ENCODE measurements around the gene RGS4.
A peak's percentile ranks its signal among the peaks of the same experiment; 100 is the strongest.
"Not testable (repeated sequence)": the region's sequence is repeated elsewhere in the genome, so short reads cannot be mapped to it uniquely, and the experiment has no call there.

The RGS4 gene

GRCh38 chr1:163068716-163069115 lies 445 bp upstream of the RGS4 start:
- DNase-seq (ENCODE audit: low read depth): no peak

GRCh38 chr1:163069655-163070277 lies 605 bp downstream of the RGS4 start:
- no peak for DNase-seq (ENCODE audit: low read depth)

GRCh38 chr1:163071405-163072255 lies 2.5 kb downstream of the RGS4 start:
- DNase-seq (ENCODE audit: low read depth): peak; percentile 7

- DNase-seq (ENCODE audit: low read depth): no peak
Observed at GRCh38 chr1:163072658-163073057, 3.5 kb downstream of the RGS4 start.

- DNase-seq (ENCODE audit: low read depth): no peak
Observed at GRCh38 chr1:163074004-163074403, 4.8 kb downstream of the RGS4 start.

GRCh38 chr1:163074716-163075284 lies 5.6 kb downstream of the RGS4 start:
- DNase-seq (ENCODE audit: low read depth): no peak

GRCh38 chr1:163076044-163076443 lies 6.9 kb downstream of the RGS4 start:
- no peak for DNase-seq (ENCODE audit: low read depth)

GRCh38 chr1:163076446-163076845 lies 7.3 kb downstream of the RGS4 start:
- no peak for DNase-seq (ENCODE audit: low read depth)

GRCh38 chr1:163076981-163077761 lies 8.0 kb downstream of the RGS4 start:
- DNase-seq (ENCODE audit: low read depth): no peak

GRCh38 chr1:163082971-163083370 lies 13.8 kb downstream of the RGS4 start:
- no peak for DNase-seq (ENCODE audit: low read depth)

- no peak for DNase-seq (ENCODE audit: low read depth)
Observed at GRCh38 chr1:163083690-163084089, 14.5 kb downstream of the RGS4 start.

GRCh38 chr1:163084330-163084729 lies 15.2 kb downstream of the RGS4 start:
- no peak for DNase-seq (ENCODE audit: low read depth)

- DNase-seq (ENCODE audit: low read depth): no peak
Observed at GRCh38 chr1:163085041-163085903, 16.1 kb downstream of the RGS4 start.

GRCh38 chr1:163085904-163086268 lies 16.7 kb downstream of the RGS4 start:
- DNase-seq (ENCODE audit: low read depth): no peak

GRCh38 chr1:163089117-163089516 lies 20.0 kb downstream of the RGS4 start:
- DNase-seq (ENCODE audit: low read depth): not testable (repeated sequence)

GRCh38 chr1:163090321-163090945 lies 21.3 kb downstream of the RGS4 start:
- no peak for DNase-seq (ENCODE audit: low read depth)

GRCh38 chr1:163093169-163093568 lies 24.0 kb downstream of the RGS4 start:
- no peak for DNase-seq (ENCODE audit: low read depth)

GRCh38 chr1:163093579-163093978 lies 24.4 kb downstream of the RGS4 start:
- DNase-seq (ENCODE audit: low read depth): no peak

- DNase-seq (ENCODE audit: low read depth): no peak
Observed at GRCh38 chr1:163094182-163094581, 25.0 kb downstream of the RGS4 start.

GRCh38 chr1:163094589-163094988 lies 25.4 kb downstream of the RGS4 start:
- no peak for DNase-seq (ENCODE audit: low read depth)

- no peak for DNase-seq (ENCODE audit: low read depth)
Observed at GRCh38 chr1:163095213-163095612, 26.1 kb downstream of the RGS4 start.

Measured in stimulated activated CD8-positive, alpha-beta memory T cell treated with anti-CD3 and anti-CD28 coated beads, Interleukin-7, amount 100 ng/mL, for 24 hours (primary cell).